ENCODE measurements around the gene HOXD10. TPM values are rescaled to one million over a fixed set of nuclear protein-coding genes. Genes with fewer than 3 reads are reported as not detected.
A peak's percentile ranks its signal among the peaks of the same experiment; 100 is the strongest.

Gene HOXD10
- polyA plus RNA-seq, 1 donor: 0.24 TPM

GRCh38 chr2:176150584-176151441, 34.2 kb downstream of the HOXD10 start:
- no peak for DNase-seq (ENCODE audit: low read depth)

- no peak for DNase-seq (ENCODE audit: low read depth)
These were observed 35.1 kb downstream of the HOXD10 start, which contains the start of gene HOXD4 for GRCh38 chr2:176151442-176152287. TSS of gene HOXD4 (plus strand) at chr2:176151550. CDS start at chr2:176151634, 84 bp downstream.

- no peak for DNase-seq (ENCODE audit: low read depth)
These were observed 36.0 kb downstream of the HOXD10 start for GRCh38 chr2:176152350-176153181.

- DNase-seq (ENCODE audit: low read depth): no peak
These were observed 38.1 kb downstream of the HOXD10 start for GRCh38 chr2:176154576-176155252.

GRCh38 chr2:176155356-176156044, 38.9 kb downstream of the HOXD10 start:
- DNase-seq (ENCODE audit: low read depth): no peak

- no peak for DNase-seq (ENCODE audit: low read depth)
These were observed 39.8 kb downstream of the HOXD10 start for GRCh38 chr2:176156301-176156806.

GRCh38 chr2:176156807-176157498, 40.4 kb downstream of the HOXD10 start, which contains the start of gene HOXD3:
TSS of gene HOXD3 (plus strand) at chr2:176157307. CDS start at chr2:176169115, 11,808 bp downstream.
- DNase-seq (ENCODE audit: low read depth): no peak

GRCh38 chr2:176157499-176158185, 41.1 kb downstream of the HOXD10 start:
- DNase-seq (ENCODE audit: low read depth): no peak

GRCh38 chr2:176158186-176158591, 41.6 kb downstream of the HOXD10 start:
- DNase-seq (ENCODE audit: low read depth): no peak

GRCh38 chr2:176158855-176159662, 42.5 kb downstream of the HOXD10 start:
- no peak for DNase-seq (ENCODE audit: low read depth)

GRCh38 chr2:176159663-176160250, 43.2 kb downstream of the HOXD10 start:
- no peak for DNase-seq (ENCODE audit: low read depth)

GRCh38 chr2:176160251-176160985, 43.8 kb downstream of the HOXD10 start:
- no peak for DNase-seq (ENCODE audit: low read depth)

- DNase-seq (ENCODE audit: low read depth): no peak
These were observed 44.6 kb downstream of the HOXD10 start for GRCh38 chr2:176160986-176161824.

GRCh38 chr2:176161825-176162626, 45.4 kb downstream of the HOXD10 start:
- DNase-seq (ENCODE audit: low read depth): peak; percentile 75
